SHP77 (cell line): Measurements from ENCODE around the gene LMF1.
"Not testable (repeated sequence)": the region's sequence is repeated elsewhere in the genome, so short reads cannot be mapped to it uniquely, and the experiment has no call there.

ENCODE experiments used
- DNase-seq, 2 experiments: peaks; one replicate each; lab custom pipeline; 2025; lab: John Stamatoyannopoulos, UW

LMF1 gene

GRCh38 chr16:970386-970765 lies 408 bp downstream of the LMF1 start:
- DNase-seq: no peak

- DNase-seq: no peak
Observed at GRCh38 chr16:969508-970385, 1.0 kb downstream of the LMF1 start.

DNA sequence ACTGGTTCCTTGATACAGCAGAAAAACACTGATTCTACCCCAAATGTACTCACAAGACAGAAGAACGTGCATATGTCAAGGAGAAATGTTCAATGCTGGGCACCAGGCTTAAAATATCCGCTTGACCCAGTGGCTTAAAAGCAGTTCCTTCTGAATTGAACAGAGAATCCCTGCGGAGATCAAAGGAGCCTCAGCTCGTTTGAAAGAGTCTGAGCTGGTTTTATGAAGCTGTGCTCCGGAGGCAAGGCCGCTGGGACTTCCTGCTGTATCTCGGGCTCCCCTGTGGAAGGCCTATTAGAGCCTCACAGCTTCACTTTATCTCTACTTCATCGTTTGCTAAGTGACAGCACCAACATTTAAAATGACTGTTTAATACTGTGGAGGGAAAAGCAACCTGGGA lies 2.2 kb downstream of the LMF1 start:
- DNase-seq: no peak

DNA sequence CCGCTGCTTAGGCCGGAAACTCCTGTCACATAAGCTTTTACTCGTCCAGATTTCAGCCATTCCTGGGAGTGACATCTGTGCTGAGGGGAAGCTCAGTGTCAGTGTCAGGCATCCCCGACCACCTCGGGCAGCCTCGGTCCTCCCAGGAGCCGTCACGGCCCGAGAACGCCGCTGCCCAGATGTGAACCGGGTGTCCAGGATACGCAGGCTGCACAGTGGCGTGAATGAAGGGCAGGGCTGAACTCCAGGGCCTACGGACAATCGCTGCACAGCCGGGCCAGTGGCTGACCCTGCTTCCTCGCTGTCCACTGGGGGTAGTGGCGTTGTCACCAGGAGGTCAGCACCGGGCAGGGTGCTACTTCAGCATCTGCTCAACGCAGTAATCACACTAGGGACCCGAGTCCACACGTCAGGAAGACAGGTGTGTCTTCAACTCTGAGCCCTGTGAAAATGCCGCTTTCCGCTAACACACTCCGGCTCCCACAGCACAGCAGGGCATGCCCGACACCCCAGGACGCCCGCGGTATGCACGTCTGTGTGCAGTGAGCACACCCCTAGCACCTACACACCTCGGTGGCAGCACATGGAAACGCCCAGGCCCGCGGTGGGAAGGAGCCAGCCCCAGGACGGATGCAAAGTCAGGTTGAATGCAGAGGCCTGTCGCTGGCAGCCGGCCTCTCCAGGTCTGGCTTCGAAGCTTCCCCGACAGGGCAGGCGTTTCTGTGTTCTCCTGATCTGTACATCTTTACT lies 3.1 kb downstream of the LMF1 start:
- DNase-seq: no peak

GRCh38 chr16:967077-967541 lies 3.7 kb downstream of the LMF1 start:
- no peak for DNase-seq

DNA sequence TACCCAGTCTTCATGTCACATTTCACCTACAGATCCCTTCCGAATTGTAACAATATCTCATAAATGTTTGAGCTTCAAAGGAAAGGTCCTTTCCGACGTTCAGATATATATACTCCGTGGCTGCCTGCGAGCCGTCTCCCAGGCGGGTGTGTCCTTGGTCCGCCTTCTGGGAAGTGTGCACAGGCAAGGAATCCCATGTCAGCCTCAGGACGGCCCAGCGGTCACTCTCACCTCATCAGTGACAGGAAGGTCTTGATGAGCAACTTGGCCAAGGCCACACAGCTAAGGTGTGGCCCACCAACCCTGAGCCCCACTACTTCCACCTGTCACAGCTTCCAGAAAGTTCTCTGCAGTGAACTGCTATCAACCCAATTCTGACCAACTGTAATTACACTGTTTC lies 4.3 kb downstream of the LMF1 start:
- DNase-seq: no peak

- DNase-seq: no peak
Observed at GRCh38 chr16:966035-966434, 4.7 kb downstream of the LMF1 start.

DNA sequence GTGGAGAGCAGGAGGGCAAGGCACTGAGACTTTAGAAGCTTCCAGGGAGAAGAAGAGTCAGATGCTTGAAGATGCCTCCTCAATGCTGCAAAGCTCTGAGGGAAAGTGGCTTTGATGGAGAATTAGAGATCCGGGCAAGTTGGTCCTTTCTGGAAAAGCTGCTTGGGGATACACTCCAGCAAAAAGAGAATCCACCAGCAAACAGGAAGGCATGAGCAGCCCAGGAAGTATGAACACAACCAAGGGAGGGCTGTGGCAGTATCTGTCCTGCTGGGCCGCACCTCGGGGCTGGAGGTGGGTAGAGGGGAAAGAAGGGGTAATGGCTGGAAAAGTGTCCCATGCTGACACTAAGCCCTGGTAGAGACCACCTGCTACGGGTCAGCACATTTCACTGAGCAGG lies 5.3 kb downstream of the LMF1 start:
- DNase-seq: no peak

- DNase-seq: no peak
Observed at GRCh38 chr16:965036-965395, 5.8 kb downstream of the LMF1 start.

- DNase-seq: no peak
Observed at GRCh38 chr16:964356-965035, 6.3 kb downstream of the LMF1 start.

- no peak for DNase-seq
Observed at GRCh38 chr16:963913-964312, 6.9 kb downstream of the LMF1 start.

GRCh38 chr16:962901-963814 lies 7.6 kb downstream of the LMF1 start:
- no peak for DNase-seq

GRCh38 chr16:962366-962765 lies 8.4 kb downstream of the LMF1 start:
- DNase-seq: no peak

GRCh38 chr16:959232-960040 lies 11.3 kb downstream of the LMF1 start:
- DNase-seq: no peak

DNA sequence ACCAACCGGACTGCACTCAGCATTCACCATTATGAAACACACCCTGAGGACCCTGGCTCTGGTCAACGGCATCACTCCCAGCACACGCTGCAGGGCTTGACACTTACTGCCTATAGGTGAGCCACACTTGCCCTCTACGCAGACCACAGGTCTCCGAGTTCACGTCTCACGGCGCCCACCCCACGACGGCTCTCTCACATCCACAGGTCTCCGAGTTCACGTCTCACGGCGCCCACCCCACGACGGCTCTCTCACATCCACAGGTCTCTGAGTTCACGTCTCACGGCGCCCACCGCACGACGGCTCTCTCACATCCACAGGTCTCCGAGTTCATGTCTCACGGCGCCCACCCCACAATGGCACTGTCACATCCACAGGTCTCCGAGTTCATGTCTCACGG lies 15.0 kb downstream of the LMF1 start:
- not testable (repeated sequence) for DNase-seq

- not testable (repeated sequence) for DNase-seq
Observed at GRCh38 chr16:953818-954217, 17.0 kb downstream of the LMF1 start.

- DNase-seq: no peak
Observed at GRCh38 chr16:952321-952720, 18.5 kb downstream of the LMF1 start.

- DNase-seq: no peak
Observed at GRCh38 chr16:951660-952301, 19.0 kb downstream of the LMF1 start.

- not testable (repeated sequence) for DNase-seq
Observed at GRCh38 chr16:950733-951573, 19.8 kb downstream of the LMF1 start.
